ENCODE data around the gene BCL7A.

Gene BCL7A

DNA sequence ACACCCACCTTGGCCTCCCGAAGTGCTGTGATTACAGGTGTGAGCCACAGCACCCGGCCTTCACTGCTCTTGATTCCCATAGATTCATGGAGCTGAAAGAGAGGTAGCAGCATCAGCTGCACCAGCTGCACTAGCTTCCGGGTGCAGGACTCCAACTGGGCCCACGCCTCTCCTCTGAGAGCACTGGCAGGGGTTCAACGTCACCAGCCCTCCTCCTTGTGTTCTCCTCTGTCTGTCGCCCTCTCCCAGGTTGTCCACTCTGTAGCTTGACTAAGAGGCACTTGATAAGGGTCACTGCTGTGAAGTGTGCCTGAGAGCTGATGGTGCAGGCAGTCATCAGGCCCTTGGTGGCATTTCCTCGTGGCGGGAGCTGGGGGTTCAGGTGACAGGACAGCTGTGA is 85.2 kb downstream of the BCL7A start:
- TF ChIP-seq, protein P1, sequence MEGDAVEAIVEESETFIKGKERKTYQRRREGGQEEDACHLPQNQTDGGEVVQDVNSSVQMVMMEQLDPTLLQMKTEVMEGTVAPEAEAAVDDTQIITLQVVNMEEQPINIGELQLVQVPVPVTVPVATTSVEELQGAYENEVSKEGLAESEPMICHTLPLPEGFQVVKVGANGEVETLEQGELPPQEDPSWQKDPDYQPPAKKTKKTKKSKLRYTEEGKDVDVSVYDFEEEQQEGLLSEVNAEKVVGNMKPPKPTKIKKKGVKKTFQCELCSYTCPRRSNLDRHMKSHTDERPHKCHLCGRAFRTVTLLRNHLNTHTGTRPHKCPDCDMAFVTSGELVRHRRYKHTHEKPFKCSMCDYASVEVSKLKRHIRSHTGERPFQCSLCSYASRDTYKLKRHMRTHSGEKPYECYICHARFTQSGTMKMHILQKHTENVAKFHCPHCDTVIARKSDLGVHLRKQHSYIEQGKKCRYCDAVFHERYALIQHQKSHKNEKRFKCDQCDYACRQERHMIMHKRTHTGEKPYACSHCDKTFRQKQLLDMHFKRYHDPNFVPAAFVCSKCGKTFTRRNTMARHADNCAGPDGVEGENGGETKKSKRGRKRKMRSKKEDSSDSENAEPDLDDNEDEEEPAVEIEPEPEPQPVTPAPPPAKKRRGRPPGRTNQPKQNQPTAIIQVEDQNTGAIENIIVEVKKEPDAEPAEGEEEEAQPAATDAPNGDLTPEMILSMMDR (IDR thresholded peaks at IDR 0.05; ENCODE audit: low read depth, low read length, missing control alignments) = no peak
- DNase-seq (ENCODE audit: low read depth) = no peak
- H3K4me3 ChIP-seq (ENCODE audit: low read depth, low read length) = no peak overlapping the region

DNA sequence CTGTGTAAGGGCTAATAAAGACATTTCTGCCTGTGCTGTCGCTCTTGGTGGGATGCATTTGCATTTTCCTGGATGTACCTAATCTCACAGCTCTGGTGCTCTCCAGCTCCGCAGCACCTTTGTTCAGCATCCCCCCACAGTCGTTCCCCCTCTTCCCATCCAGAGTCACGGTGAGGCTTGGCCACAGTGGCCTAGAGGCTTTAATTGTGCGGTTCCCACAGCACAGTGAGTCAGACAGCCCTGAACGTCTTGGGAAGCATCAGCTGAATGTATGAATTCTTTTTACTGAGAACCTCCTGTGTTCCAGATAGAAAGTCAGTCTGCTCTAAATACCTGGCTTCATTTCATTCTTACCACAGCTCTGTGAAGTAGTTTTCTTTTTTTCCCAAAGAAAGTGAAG is 85.6 kb downstream of the BCL7A start:
- DNase-seq (ENCODE audit: low read depth) = no peak
- TF ChIP-seq, protein P1 (IDR thresholded peaks at IDR 0.05; ENCODE audit: low read depth, low read length, missing control alignments) = no peak
- H3K4me3 ChIP-seq (ENCODE audit: low read depth, low read length) = no peak overlapping the region

DNA sequence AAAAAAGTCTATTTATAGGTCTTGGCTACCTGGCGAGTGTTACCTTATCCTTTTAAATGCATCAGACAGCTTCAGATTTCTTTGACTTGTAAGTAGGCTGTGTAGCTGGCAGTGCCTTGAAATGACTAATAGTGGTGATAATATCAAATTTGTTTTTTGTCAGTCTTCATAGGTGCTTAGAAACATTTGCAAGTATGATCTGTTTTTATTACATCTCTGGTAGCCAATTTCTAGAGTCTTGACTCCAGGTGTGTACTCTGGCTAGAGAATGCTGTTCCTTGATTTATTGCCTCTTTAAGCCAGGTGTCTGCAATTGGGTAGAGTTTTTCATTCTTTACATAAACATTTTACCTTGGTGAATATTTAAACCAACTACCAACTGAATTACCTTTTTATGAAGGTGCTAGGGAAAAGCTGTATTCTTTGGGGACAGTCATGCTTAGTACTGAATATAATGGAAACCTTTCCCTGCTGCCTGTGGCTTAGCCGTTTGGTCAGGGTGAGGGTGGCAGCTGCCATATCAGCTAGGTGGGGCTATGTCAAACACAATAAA is 89.5 kb downstream of the BCL7A start:
- no peak overlapping the region for H3K4me3 ChIP-seq (ENCODE audit: low read depth, low read length)
- no peak for DNase-seq (ENCODE audit: low read depth)
- TF ChIP-seq, protein P1 (IDR thresholded peaks at IDR 0.05; ENCODE audit: low read depth, low read length, missing control alignments) = no peak
